ENCODE results near the gene VWDE.
"Not testable (repeated sequence)": the region's sequence is repeated elsewhere in the genome, so short reads cannot be mapped to it uniquely, and the experiment has no call there.

DNA sequence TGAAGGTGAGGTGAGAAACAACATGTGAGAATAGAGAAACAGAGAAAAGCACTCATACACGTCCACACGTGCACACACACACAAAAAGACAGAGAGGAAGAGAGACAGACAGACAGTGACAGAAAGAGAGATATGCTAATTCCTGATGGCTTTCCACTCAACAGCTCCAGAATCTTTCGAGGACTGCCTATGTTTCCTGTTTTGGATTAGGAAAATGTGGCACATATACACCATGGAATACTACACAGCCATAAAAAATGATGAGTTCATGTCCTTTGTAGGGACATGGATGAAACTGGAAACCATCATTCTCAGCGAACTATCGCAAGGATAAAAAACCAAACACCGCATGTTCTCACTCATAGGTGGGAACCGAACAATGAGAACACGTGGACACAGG is 4.0 kb upstream of the VWDE start:
- TF ChIP-seq, protein P1, sequence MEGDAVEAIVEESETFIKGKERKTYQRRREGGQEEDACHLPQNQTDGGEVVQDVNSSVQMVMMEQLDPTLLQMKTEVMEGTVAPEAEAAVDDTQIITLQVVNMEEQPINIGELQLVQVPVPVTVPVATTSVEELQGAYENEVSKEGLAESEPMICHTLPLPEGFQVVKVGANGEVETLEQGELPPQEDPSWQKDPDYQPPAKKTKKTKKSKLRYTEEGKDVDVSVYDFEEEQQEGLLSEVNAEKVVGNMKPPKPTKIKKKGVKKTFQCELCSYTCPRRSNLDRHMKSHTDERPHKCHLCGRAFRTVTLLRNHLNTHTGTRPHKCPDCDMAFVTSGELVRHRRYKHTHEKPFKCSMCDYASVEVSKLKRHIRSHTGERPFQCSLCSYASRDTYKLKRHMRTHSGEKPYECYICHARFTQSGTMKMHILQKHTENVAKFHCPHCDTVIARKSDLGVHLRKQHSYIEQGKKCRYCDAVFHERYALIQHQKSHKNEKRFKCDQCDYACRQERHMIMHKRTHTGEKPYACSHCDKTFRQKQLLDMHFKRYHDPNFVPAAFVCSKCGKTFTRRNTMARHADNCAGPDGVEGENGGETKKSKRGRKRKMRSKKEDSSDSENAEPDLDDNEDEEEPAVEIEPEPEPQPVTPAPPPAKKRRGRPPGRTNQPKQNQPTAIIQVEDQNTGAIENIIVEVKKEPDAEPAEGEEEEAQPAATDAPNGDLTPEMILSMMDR (IDR thresholded peaks at IDR 0.05), result not testable (repeated sequence)
- not testable (repeated sequence) for TF ChIP-seq EZH2, EZH2phosphoT487 (IDR thresholded peaks at IDR 0.05)

Measured in neural progenitor cell (in vitro differentiated cells).